GM21367 (cell line): ENCODE data around the gene SLC9A9.

Experiments
- ATAC-seq: cut with Tn5 transposase; IDR thresholded peaks from one replicate; pipeline ENCODE4 v1.9.1; 2021; ENCODE audit not compliant: unreplicated experiment

Gene SLC9A9

GRCh38 chr3:143375698-143376097 lies 472.6 kb downstream of the SLC9A9 start:
- ATAC-seq = no peak

- ATAC-seq = no peak
These were observed 481.1 kb downstream of the SLC9A9 start for GRCh38 chr3:143367171-143367570.

GRCh38 chr3:143366672-143367071 lies 481.6 kb downstream of the SLC9A9 start:
- no peak for ATAC-seq

GRCh38 chr3:143363949-143364348 lies 484.3 kb downstream of the SLC9A9 start:
- no peak for ATAC-seq

- no peak for ATAC-seq
These were observed 485.0 kb downstream of the SLC9A9 start for GRCh38 chr3:143363276-143363675.

- no peak for ATAC-seq
These were observed 485.9 kb downstream of the SLC9A9 start for GRCh38 chr3:143362115-143362991.

GRCh38 chr3:143361589-143361988 lies 486.7 kb downstream of the SLC9A9 start:
- no peak for ATAC-seq

- ATAC-seq = no peak
These were observed 488.0 kb downstream of the SLC9A9 start for GRCh38 chr3:143360244-143360643.

- no peak for ATAC-seq
These were observed 489.3 kb downstream of the SLC9A9 start for GRCh38 chr3:143358793-143359491.

GRCh38 chr3:143358155-143358792 lies 490.0 kb downstream of the SLC9A9 start:
- ATAC-seq = no peak

GRCh38 chr3:143357700-143358099 lies 490.6 kb downstream of the SLC9A9 start:
- no peak for ATAC-seq

GRCh38 chr3:143356839-143357238 lies 491.4 kb downstream of the SLC9A9 start:
- ATAC-seq = no peak

- no peak for ATAC-seq
These were observed 493.9 kb downstream of the SLC9A9 start for GRCh38 chr3:143354342-143354741.

- ATAC-seq = no peak
These were observed 495.3 kb downstream of the SLC9A9 start for GRCh38 chr3:143352850-143353550.

- ATAC-seq = no peak
These were observed 496.2 kb downstream of the SLC9A9 start for GRCh38 chr3:143351895-143352608.

GRCh38 chr3:143351354-143351753 lies 496.9 kb downstream of the SLC9A9 start:
- no peak for ATAC-seq

- no peak for ATAC-seq
These were observed 498.8 kb downstream of the SLC9A9 start for GRCh38 chr3:143349455-143349854.

GRCh38 chr3:143348486-143349327 lies 499.6 kb downstream of the SLC9A9 start:
- ATAC-seq = no peak

- no peak for ATAC-seq
These were observed 503.6 kb downstream of the SLC9A9 start for GRCh38 chr3:143344516-143345165.
